H9 (cell line): Measurements from ENCODE around the gene SPATS1. TPM values are rescaled to one million over a fixed set of nuclear protein-coding genes. Genes with fewer than 3 reads are reported as not detected.

ENCODE experiments used
- DNase-seq: peaks from one replicate; pipeline ENCODE4 v3.0.0-alpha.2; 2017
- H2AFZ ChIP-seq: one replicate; pipeline ENCODE4 v1.6.1; 2013; ENCODE audit warnings: mild to moderate bottlenecking, low read length, control low read depth, moderate library complexity
- H2AK5ac ChIP-seq: 2 replicates; pipeline ENCODE4 v1.6.1; 2013; ENCODE audit warnings: low read length, control low read depth, mixed read lengths; ENCODE audit not compliant: insufficient read length
- H2BK120ac ChIP-seq: one replicate; pipeline ENCODE4 v1.6.1; 2013; ENCODE audit warnings: low read depth, mild to moderate bottlenecking, low read length, control low read depth, inconsistent platforms; ENCODE audit not compliant: poor library complexity, severe bottlenecking
- H2BK12ac ChIP-seq: 2 replicates; pipeline ENCODE4 v1.6.1; 2013; ENCODE audit warnings: low read length, control low read depth, mixed read lengths, low read depth; ENCODE audit not compliant: insufficient read length
- H2BK15ac ChIP-seq: 2 replicates; pipeline ENCODE4 v1.6.1; 2013; ENCODE audit warnings: low read depth, low read length, control low read depth
- H2BK20ac ChIP-seq: one replicate; pipeline ENCODE4 v1.6.1; 2013; ENCODE audit warnings: low read depth, mild to moderate bottlenecking, low read length, control low read depth, inconsistent platforms; ENCODE audit not compliant: poor library complexity, severe bottlenecking
- H2BK5ac ChIP-seq: 2 replicates; pipeline ENCODE4 v1.6.1; 2013; ENCODE audit warnings: low read length, control low read depth, mixed read lengths; ENCODE audit not compliant: insufficient read length
- H3K14ac ChIP-seq: 2 replicates; pipeline ENCODE4 v1.6.1; 2013; ENCODE audit warnings: low read length, control low read depth; ENCODE audit not compliant: insufficient read depth
- H3K18ac ChIP-seq: 2 replicates; pipeline ENCODE4 v1.6.1; 2013; ENCODE audit warnings: low read depth, mild to moderate bottlenecking, mixed read lengths, low read length, control low read depth; ENCODE audit not compliant: insufficient read length
- H3K23ac ChIP-seq: 2 replicates; pipeline ENCODE4 v1.6.1; 2013; ENCODE audit warnings: low read length, control low read depth, mixed read lengths, low read depth; ENCODE audit not compliant: insufficient read length
- H3K23me2 ChIP-seq: 2 replicates; pipeline ENCODE4 v1.6.1; 2013; ENCODE audit warnings: low read depth, mild to moderate bottlenecking, mixed read lengths, low read length, control low read depth; ENCODE audit not compliant: insufficient read length, poor library complexity, severe bottlenecking
- H3K27ac ChIP-seq: 2 replicates; pipeline ENCODE4 v1.5.1; 2013; ENCODE audit warnings: low read length, control low read depth, mixed read lengths, low read depth; ENCODE audit not compliant: insufficient read length
- H3K27me3 ChIP-seq: 2 replicates; pipeline ENCODE4 v1.6.1; 2013; ENCODE audit warnings: low read length, control low read depth, inconsistent platforms; ENCODE audit not compliant: insufficient read depth
- H3K4ac ChIP-seq: 2 replicates; pipeline ENCODE4 v1.6.1; 2013; ENCODE audit warnings: low read depth, mild to moderate bottlenecking, control low read depth, inconsistent platforms, low read length, moderate library complexity
- H3K4me1 ChIP-seq: 2 replicates; pipeline ENCODE4 v1.6.1; 2013; ENCODE audit warnings: low read length, control low read depth, inconsistent platforms; ENCODE audit not compliant: insufficient read depth
- H3K4me2 ChIP-seq: 2 replicates; pipeline ENCODE4 v1.6.1; 2013; ENCODE audit warnings: low read length, control low read depth, mixed read lengths; ENCODE audit not compliant: insufficient read length, insufficient read depth
- H3K56ac ChIP-seq: 2 replicates; pipeline ENCODE4 v1.6.1; 2013; ENCODE audit warnings: low read depth, mild to moderate bottlenecking, mixed read lengths, low read length, control low read depth; ENCODE audit not compliant: insufficient read length
- H3K79me1 ChIP-seq: 2 replicates; pipeline ENCODE4 v1.6.1; 2013; ENCODE audit warnings: low read depth, mild to moderate bottlenecking, moderate library complexity, low read length, control low read depth, inconsistent platforms; ENCODE audit not compliant: insufficient read depth, poor library complexity, severe bottlenecking
- H3K79me2 ChIP-seq: 2 replicates; pipeline ENCODE4 v1.6.1; 2013; ENCODE audit warnings: low read length, control low read depth, inconsistent platforms; ENCODE audit not compliant: insufficient read depth
- H3K9ac ChIP-seq: 2 replicates; pipeline ENCODE4 v1.6.1; 2013; ENCODE audit warnings: low read length, control low read depth, mixed read lengths; ENCODE audit not compliant: insufficient read length; ENCODE audit errors: extremely low read depth
- H3K9me3 ChIP-seq: one replicate; pipeline ENCODE4 v1.6.1; 2013; ENCODE audit warnings: low read depth, low read length, inconsistent platforms; ENCODE audit not compliant: control insufficient read depth
- H3T11ph ChIP-seq: one replicate; pipeline ENCODE4 v1.6.1; 2013; ENCODE audit warnings: mild to moderate bottlenecking, low read length, control low read depth, inconsistent platforms
- H4K20me1 ChIP-seq: one replicate; pipeline ENCODE4 v1.6.1; 2013; ENCODE audit not compliant: control insufficient read depth, insufficient read length, insufficient read depth
- H4K5ac ChIP-seq: 2 replicates; pipeline ENCODE4 v1.6.1; 2013; ENCODE audit warnings: low read depth, mild to moderate bottlenecking, mixed read lengths, low read length, control low read depth; ENCODE audit not compliant: insufficient read length
- H4K8ac ChIP-seq: replicated peaks from 2 replicates; pipeline ENCODE4 v1.6.1; 2013; ENCODE audit warnings: low read length, control low read depth, mixed read lengths, low read depth; ENCODE audit not compliant: insufficient read length
- H4K91ac ChIP-seq: 2 replicates; pipeline ENCODE4 v1.6.1; 2013; ENCODE audit warnings: low read depth, mild to moderate bottlenecking, moderate library complexity, mixed read lengths, low read length, control low read depth; ENCODE audit not compliant: insufficient read length
- H3K27ac Mint-ChIP-seq, 3 experiments: 2 replicates in 2 of 3; 3 replicates in 1 of 3; pipeline ENCODE4 v1.8.0; 2020 to 2021; ENCODE audit warnings: mixed read lengths in 3 of 3, mild to moderate bottlenecking in 1 of 3, moderate library complexity in 1 of 3
- H3K27me3 Mint-ChIP-seq: 2 replicates; pipeline ENCODE4 v1.8.0; 2021; ENCODE audit warnings: low read depth, mild to moderate bottlenecking, moderate library complexity, mixed read lengths
- H3K36me3 Mint-ChIP-seq, 3 experiments: 2 replicates in 2 of 3; 3 replicates in 1 of 3; pipeline ENCODE4 v1.8.0; 2020 to 2021; ENCODE audit warnings: low read depth in 3 of 3, mixed read lengths in 3 of 3; ENCODE audit not compliant: insufficient read depth in 1 of 3
- H3K4me1 Mint-ChIP-seq, 2 experiments: 2 replicates each; pipeline ENCODE4 v1.8.0; 2020; ENCODE audit warnings: mixed read lengths in 2 of 2
- H3K4me3 Mint-ChIP-seq, 2 experiments: 2 replicates in 1 of 2; 3 replicates in 1 of 2; pipeline ENCODE4 v1.8.0; 2020 to 2021; ENCODE audit warnings: mild to moderate bottlenecking in 2 of 2, mixed read lengths in 2 of 2, moderate library complexity in 1 of 2
- H3K9me3 Mint-ChIP-seq, 2 experiments: 2 replicates in 1 of 2; 3 replicates in 1 of 2; pipeline ENCODE4 v1.8.0; 2020; ENCODE audit warnings: mild to moderate bottlenecking in 2 of 2, mixed read lengths in 2 of 2, moderate library complexity in 1 of 2
- total RNA-seq: library from RNA; stranded (reverse); gene quantifications from 2 replicates; pipeline ENCODE4 v1.2.1, GENCODE V29; 2021
- TF ChIP-seq, protein P1 (sequence below): fragments of 200-600 bp; sonication (generic); conservative IDR thresholded peaks from 3 replicates; pipeline ENCODE4 v1.8.0; 2021; ENCODE audit warnings: antibody characterized with exemption, mild to moderate bottlenecking

Gene SPATS1
- total RNA-seq, 1 experiment from 2014 or later = not detected

DNA sequence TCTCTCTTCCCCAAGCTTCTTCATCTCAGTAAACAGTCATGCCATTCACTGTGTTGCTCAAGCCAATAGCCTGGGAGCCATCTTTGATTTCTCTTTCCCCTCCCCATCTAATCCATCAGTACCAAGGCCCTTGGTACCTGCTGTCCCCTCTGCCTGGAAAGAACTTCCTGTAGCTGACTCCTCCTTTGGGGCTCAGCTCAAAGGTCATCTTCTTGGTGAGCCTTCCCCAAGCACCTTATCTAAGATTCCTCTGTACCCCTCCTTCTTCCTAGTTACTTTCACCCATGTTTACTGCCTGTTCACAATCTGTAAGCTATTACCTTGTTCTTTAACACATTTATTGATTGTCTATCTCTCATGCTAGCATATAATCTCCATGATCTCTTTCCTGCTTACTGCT is 32.8 kb upstream of the SPATS1 start:
- Histone ChIP-seq H3K23ac (no peak overlapping the region), H3K79me1 (peaks cover 5% of the 10 kb centered on the region), H2AFZ (no peak overlapping the region), H3K79me2 (peaks cover 6% of the 10 kb centered on the region; the same call in 1 of the 2 replicates), H3K9me3 (no peaks in the 10 kb centered on the region), H3K27ac (no peak overlapping the region), H4K20me1 (no peaks in the 10 kb centered on the region), H2BK120ac (no peak overlapping the region), H4K5ac (no peak overlapping the region), H3K56ac (no peak overlapping the region), H4K91ac (no peak overlapping the region), H3K14ac (no peak overlapping the region), H3K9ac (no peak overlapping the region), H2BK15ac (no peak overlapping the region), H3K23me2 (peaks cover 4% of the 10 kb centered on the region), H4K8ac (no peak overlapping the region), H3K18ac (no peak overlapping the region), H2BK5ac (no peak overlapping the region), H3K4ac (no peak overlapping the region), H2BK20ac (no peak overlapping the region), H3K4me2 (no peak overlapping the region), H3K4me1 (no peaks in the 10 kb centered on the region), H3T11ph (no peak overlapping the region), H2BK12ac (no peak overlapping the region), H3K27me3 (peaks cover 2% of the 10 kb centered on the region; the same call in 1 of the 2 replicates), H2AK5ac (no peak overlapping the region)
- Mint-ChIP-seq H3K27ac (no peak overlapping the region), H3K27me3 (no peaks in the 10 kb centered on the region; the same call in 1 of the 2 replicates), H3K4me3 (no peak overlapping the region), H3K36me3 (peaks cover 27 to 68% (median 61%) of the 10 kb centered on the region in 3 experiments), H3K9me3 (no peaks in the 10 kb centered on the region), H3K4me1 (peaks cover 9% of the 10 kb centered on the region in 2 experiments)
- DNase-seq = no peak
- TF ChIP-seq, protein P1, sequence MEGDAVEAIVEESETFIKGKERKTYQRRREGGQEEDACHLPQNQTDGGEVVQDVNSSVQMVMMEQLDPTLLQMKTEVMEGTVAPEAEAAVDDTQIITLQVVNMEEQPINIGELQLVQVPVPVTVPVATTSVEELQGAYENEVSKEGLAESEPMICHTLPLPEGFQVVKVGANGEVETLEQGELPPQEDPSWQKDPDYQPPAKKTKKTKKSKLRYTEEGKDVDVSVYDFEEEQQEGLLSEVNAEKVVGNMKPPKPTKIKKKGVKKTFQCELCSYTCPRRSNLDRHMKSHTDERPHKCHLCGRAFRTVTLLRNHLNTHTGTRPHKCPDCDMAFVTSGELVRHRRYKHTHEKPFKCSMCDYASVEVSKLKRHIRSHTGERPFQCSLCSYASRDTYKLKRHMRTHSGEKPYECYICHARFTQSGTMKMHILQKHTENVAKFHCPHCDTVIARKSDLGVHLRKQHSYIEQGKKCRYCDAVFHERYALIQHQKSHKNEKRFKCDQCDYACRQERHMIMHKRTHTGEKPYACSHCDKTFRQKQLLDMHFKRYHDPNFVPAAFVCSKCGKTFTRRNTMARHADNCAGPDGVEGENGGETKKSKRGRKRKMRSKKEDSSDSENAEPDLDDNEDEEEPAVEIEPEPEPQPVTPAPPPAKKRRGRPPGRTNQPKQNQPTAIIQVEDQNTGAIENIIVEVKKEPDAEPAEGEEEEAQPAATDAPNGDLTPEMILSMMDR = no peak
